ENCODE results near the gene HECTD4. TPM values are rescaled to one million over a fixed set of nuclear protein-coding genes. Genes with fewer than 3 reads are reported as not detected.

HECTD4 gene
- total and polyA plus RNA-seq, 2 experiments from 2014 or later: 25.7 to 36.9 TPM

- TF ChIP-seq EZH2 (IDR thresholded peaks at IDR 0.05; ENCODE audit: low read depth, unreplicated experiment) (no peak), JUNB (IDR thresholded peaks at IDR 0.05; ENCODE audit: unreplicated experiment) (no peak), ETS1 (IDR thresholded peaks at IDR 0.05) (no peak), STAT1 (IDR thresholded peaks at IDR 0.05; ENCODE audit: unreplicated experiment) (no peak)
- TF ChIP-seq, protein P1, sequence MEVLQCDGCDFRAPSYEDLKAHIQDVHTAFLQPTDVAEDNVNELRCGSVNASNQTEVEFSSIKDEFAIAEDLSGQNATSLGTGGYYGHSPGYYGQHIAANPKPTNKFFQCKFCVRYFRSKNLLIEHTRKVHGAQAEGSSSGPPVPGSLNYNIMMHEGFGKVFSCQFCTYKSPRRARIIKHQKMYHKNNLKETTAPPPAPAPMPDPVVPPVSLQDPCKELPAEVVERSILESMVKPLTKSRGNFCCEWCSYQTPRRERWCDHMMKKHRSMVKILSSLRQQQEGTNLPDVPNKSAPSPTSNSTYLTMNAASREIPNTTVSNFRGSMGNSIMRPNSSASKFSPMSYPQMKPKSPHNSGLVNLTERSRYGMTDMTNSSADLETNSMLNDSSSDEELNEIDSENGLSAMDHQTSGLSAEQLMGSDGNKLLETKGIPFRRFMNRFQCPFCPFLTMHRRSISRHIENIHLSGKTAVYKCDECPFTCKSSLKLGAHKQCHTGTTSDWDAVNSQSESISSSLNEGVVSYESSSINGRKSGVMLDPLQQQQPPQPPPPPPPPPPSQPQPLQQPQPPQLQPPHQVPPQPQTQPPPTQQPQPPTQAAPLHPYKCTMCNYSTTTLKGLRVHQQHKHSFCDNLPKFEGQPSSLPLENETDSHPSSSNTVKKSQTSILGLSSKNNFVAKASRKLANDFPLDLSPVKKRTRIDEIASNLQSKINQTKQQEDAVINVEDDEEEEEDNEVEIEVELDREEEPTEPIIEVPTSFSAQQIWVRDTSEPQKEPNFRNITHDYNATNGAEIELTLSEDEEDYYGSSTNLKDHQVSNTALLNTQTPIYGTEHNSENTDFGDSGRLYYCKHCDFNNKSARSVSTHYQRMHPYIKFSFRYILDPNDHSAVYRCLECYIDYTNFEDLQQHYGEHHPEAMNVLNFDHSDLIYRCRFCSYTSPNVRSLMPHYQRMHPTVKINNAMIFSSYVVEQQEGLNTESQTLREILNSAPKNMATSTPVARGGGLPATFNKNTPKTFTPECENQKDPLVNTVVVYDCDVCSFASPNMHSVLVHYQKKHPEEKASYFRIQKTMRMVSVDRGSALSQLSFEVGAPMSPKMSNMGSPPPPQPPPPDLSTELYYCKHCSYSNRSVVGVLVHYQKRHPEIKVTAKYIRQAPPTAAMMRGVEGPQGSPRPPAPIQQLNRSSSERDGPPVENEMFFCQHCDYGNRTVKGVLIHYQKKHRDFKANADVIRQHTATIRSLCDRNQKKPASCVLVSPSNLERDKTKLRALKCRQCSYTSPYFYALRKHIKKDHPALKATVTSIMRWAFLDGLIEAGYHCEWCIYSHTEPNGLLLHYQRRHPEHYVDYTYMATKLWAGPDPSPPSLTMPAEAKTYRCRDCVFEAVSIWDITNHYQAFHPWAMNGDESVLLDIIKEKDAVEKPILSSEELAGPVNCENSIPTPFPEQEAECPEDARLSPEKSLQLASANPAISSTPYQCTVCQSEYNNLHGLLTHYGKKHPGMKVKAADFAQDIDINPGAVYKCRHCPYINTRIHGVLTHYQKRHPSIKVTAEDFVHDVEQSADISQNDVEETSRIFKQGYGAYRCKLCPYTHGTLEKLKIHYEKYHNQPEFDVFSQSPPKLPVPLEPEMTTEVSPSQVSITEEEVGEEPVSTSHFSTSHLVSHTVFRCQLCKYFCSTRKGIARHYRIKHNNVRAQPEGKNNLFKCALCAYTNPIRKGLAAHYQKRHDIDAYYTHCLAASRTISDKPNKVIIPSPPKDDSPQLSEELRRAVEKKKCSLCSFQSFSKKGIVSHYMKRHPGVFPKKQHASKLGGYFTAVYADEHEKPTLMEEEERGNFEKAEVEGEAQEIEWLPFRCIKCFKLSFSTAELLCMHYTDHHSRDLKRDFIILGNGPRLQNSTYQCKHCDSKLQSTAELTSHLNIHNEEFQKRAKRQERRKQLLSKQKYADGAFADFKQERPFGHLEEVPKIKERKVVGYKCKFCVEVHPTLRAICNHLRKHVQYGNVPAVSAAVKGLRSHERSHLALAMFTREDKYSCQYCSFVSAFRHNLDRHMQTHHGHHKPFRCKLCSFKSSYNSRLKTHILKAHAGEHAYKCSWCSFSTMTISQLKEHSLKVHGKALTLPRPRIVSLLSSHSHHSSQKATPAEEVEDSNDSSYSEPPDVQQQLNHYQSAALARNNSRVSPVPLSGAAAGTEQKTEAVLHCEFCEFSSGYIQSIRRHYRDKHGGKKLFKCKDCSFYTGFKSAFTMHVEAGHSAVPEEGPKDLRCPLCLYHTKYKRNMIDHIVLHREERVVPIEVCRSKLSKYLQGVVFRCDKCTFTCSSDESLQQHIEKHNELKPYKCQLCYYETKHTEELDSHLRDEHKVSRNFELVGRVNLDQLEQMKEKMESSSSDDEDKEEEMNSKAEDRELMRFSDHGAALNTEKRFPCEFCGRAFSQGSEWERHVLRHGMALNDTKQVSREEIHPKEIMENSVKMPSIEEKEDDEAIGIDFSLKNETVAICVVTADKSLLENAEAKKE (CRISPR knock-in tag; IDR thresholded peaks at IDR 0.05): no peak
These were observed 145.8 kb downstream of the HECTD4 start (continued) for GRCh38 chr12:112236386-112236785.

- Histone ChIP-seq H2AFZ (no peak overlapping the region), H3K4me2 (no peak overlapping the region), H3K4me1 (ENCODE audit: insufficient read depth) (no peaks in the 10 kb centered on the region), H3F3A (replicated peaks; ENCODE audit: low read depth) (no peaks in the 10 kb centered on the region), H3K27me3 (ENCODE audit: insufficient read depth) (no peaks in the 10 kb centered on the region), H3K27ac (ENCODE audit: low read depth) (no peak overlapping the region), H4K20me1 (replicated peaks; ENCODE audit: insufficient read depth) (peaks cover 3% of the 10 kb centered on the region; the same call in 1 of the 2 replicates), H3K9me2 (ENCODE audit: insufficient read depth) (no peaks in the 10 kb centered on the region), H3K36me3 (ENCODE audit: insufficient read depth) (peaks cover 31% of the 10 kb centered on the region), H3K4me3 (no peak overlapping the region), H3K79me2 (replicated peaks; ENCODE audit: insufficient read depth) (no peaks in the 10 kb centered on the region)
- Mint-ChIP-seq H3K27me3 (ENCODE audit: insufficient read depth, low read depth, poor library complexity) (peaks cover 2% of the 10 kb centered on the region), H3K4me1 (no peaks in the 10 kb centered on the region), H3K36me3 (ENCODE audit: low read depth) (peaks cover 25% of the 10 kb centered on the region), H3K27ac (no peak overlapping the region), H3K4me3 (no peak overlapping the region), H3K9me3 (no peaks in the 10 kb centered on the region)
- no peak for ATAC-seq
- DNase-seq (ENCODE audit: low spot score): no peak
- TF ChIP-seq JUNB (IDR thresholded peaks at IDR 0.05; ENCODE audit: unreplicated experiment) (no peak), POLR2AphosphoS5 (IDR thresholded peaks at IDR 0.05; ENCODE audit: low read depth) (no peak), EZH2 (IDR thresholded peaks at IDR 0.05; ENCODE audit: low read depth, unreplicated experiment) (no peak), ZNF114 (CRISPR knock-in tag; IDR thresholded peaks at IDR 0.05) (no peak), ETS1 (IDR thresholded peaks at IDR 0.05) (no peak)
- TF ChIP-seq, protein P2, sequence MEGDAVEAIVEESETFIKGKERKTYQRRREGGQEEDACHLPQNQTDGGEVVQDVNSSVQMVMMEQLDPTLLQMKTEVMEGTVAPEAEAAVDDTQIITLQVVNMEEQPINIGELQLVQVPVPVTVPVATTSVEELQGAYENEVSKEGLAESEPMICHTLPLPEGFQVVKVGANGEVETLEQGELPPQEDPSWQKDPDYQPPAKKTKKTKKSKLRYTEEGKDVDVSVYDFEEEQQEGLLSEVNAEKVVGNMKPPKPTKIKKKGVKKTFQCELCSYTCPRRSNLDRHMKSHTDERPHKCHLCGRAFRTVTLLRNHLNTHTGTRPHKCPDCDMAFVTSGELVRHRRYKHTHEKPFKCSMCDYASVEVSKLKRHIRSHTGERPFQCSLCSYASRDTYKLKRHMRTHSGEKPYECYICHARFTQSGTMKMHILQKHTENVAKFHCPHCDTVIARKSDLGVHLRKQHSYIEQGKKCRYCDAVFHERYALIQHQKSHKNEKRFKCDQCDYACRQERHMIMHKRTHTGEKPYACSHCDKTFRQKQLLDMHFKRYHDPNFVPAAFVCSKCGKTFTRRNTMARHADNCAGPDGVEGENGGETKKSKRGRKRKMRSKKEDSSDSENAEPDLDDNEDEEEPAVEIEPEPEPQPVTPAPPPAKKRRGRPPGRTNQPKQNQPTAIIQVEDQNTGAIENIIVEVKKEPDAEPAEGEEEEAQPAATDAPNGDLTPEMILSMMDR (conservative IDR thresholded peaks at IDR 0.05; ENCODE audit: low read depth in 2 of 2): no peak
These were observed 147.9 kb downstream of the HECTD4 start for GRCh38 chr12:112234303-112234702.

Data from GM23338 (cell line).